A673 (cell line): ENCODE data around the gene JAK3.

ENCODE experiments used
- EZH2 ChIP-seq: fragments of 200-600 bp; sonication (generic); IDR thresholded peaks from 2 replicates; pipeline ENCODE4 v1.6.1; 2017; ENCODE audit warnings: borderline replicate concordance, low read depth, mild to moderate bottlenecking, mixed read lengths, antibody characterized with exemption, low read length; ENCODE audit not compliant: poor library complexity, severe bottlenecking
- TF ChIP-seq, protein P1 (sequence below): fragments of 300-800, 200-600 bp; sonication (generic); conservative IDR thresholded peaks from 2 replicates; pipeline ENCODE4 v1.5.1; 2017; ENCODE audit warnings: low read depth, mild to moderate bottlenecking, antibody characterized with exemption, low read length, moderate library complexity, mixed read lengths

- TF ChIP-seq, protein P1, sequence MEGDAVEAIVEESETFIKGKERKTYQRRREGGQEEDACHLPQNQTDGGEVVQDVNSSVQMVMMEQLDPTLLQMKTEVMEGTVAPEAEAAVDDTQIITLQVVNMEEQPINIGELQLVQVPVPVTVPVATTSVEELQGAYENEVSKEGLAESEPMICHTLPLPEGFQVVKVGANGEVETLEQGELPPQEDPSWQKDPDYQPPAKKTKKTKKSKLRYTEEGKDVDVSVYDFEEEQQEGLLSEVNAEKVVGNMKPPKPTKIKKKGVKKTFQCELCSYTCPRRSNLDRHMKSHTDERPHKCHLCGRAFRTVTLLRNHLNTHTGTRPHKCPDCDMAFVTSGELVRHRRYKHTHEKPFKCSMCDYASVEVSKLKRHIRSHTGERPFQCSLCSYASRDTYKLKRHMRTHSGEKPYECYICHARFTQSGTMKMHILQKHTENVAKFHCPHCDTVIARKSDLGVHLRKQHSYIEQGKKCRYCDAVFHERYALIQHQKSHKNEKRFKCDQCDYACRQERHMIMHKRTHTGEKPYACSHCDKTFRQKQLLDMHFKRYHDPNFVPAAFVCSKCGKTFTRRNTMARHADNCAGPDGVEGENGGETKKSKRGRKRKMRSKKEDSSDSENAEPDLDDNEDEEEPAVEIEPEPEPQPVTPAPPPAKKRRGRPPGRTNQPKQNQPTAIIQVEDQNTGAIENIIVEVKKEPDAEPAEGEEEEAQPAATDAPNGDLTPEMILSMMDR, result no peak
- TF ChIP-seq EZH2, result no peak
Observed at GRCh38 chr19:17831419-17831888, 16.3 kb downstream of the JAK3 start.
